Mammary epithelial cell (primary cell): ENCODE data around the gene ARHGAP32.

Experiments
- EZH2 ChIP-seq: IDR thresholded peaks from 2 replicates; pipeline ENCODE4 v1.6.1; 2012; ENCODE audit warnings: low read length, inconsistent platforms, borderline replicate concordance
- TF ChIP-seq, protein P1 (sequence below), 2 donors: IDR thresholded peaks in 1 of 2; conservative IDR thresholded peaks in 1 of 2; 2 replicates each; pipeline ENCODE4 v1.5.1; 2011 to 2012; ENCODE audit warnings: inconsistent platforms in 2 of 2, low read length in 2 of 2, mild to moderate bottlenecking in 2 of 2, control low read depth in 1 of 2, low read depth in 1 of 2; ENCODE audit not compliant: insufficient read depth in 1 of 2; ENCODE audit errors: extremely low read depth in 1 of 2

DNA sequence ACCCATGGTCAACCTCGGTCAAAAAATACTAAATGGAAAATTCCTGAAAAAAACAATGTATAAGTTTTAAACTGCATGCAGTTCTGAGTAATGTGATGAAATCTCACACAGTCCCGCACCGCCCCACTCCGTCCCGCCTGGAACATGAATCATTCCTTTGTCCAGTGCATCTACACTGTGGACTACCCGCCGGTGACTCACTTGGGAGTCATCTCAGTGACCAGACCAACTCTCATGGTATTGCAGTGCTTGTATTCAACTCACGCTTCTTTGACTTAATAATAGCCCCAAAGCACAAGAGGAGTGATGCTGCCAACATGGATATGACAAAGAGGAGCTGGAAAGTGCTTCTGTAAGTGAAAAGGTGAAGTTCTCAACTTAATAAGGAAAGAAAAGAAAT lies 48.8 kb downstream of the ARHGAP32 start:
- TF ChIP-seq, protein P1, sequence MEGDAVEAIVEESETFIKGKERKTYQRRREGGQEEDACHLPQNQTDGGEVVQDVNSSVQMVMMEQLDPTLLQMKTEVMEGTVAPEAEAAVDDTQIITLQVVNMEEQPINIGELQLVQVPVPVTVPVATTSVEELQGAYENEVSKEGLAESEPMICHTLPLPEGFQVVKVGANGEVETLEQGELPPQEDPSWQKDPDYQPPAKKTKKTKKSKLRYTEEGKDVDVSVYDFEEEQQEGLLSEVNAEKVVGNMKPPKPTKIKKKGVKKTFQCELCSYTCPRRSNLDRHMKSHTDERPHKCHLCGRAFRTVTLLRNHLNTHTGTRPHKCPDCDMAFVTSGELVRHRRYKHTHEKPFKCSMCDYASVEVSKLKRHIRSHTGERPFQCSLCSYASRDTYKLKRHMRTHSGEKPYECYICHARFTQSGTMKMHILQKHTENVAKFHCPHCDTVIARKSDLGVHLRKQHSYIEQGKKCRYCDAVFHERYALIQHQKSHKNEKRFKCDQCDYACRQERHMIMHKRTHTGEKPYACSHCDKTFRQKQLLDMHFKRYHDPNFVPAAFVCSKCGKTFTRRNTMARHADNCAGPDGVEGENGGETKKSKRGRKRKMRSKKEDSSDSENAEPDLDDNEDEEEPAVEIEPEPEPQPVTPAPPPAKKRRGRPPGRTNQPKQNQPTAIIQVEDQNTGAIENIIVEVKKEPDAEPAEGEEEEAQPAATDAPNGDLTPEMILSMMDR (conservative IDR thresholded peaks at IDR 0.05 in 1 of 2, IDR thresholded peaks at IDR 0.05 in 1 of 2; ENCODE audit: extremely low read depth in 1 of 2, insufficient read depth in 1 of 2, low read depth in 1 of 2, low read length in 2 of 2) = no peak
- no peak for TF ChIP-seq EZH2
